ENCODE results near the gene VEPH1.

- no peak for TF ChIP-seq CTCF (IDR thresholded peaks at IDR 0.05)
- TF ChIP-seq POLR2A (IDR thresholded peaks at IDR 0.05), result no peak
These were observed 25.8 kb downstream of the VEPH1 start for GRCh38 chr3:157477441-157477840.

Data from testis (tissue), 2 donors.